ENCODE measurements around the gene CIART.

DNA sequence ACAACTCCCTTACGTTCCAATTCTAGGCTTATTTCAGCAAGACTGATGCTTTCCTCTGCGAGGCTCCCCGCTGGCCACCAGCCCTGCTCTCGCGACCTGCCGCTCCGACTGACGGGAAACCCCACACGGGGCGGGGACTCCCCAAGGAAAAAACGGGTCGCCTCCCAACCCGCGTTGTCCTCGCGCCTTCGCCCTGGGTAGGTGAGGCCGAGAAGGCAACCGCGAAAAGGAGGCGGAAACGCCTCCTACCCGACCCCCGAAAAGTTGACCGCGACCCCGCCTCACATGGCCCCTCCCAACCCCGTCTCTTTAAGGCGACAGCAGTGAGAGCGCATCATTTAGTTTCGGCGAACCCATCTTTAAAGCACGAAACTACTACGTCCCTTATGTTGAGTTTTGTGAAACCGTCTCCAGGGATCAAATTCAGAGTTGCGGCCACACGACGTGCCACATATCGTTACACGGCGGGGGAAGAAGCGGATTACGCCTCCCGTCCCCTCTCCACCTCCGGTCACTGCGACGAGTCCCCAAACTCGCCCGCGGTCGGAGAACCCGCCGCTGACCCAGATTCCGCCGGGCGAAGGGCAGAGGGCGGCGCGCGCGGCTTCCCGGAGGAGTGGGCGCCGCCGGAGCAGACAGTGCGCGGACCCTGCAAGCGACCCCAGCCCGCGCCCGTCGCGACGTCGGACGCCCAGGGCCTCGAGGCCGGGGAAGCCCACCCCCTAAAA, 47.6 kb upstream of the CIART start:
- TF ChIP-seq, protein P1, sequence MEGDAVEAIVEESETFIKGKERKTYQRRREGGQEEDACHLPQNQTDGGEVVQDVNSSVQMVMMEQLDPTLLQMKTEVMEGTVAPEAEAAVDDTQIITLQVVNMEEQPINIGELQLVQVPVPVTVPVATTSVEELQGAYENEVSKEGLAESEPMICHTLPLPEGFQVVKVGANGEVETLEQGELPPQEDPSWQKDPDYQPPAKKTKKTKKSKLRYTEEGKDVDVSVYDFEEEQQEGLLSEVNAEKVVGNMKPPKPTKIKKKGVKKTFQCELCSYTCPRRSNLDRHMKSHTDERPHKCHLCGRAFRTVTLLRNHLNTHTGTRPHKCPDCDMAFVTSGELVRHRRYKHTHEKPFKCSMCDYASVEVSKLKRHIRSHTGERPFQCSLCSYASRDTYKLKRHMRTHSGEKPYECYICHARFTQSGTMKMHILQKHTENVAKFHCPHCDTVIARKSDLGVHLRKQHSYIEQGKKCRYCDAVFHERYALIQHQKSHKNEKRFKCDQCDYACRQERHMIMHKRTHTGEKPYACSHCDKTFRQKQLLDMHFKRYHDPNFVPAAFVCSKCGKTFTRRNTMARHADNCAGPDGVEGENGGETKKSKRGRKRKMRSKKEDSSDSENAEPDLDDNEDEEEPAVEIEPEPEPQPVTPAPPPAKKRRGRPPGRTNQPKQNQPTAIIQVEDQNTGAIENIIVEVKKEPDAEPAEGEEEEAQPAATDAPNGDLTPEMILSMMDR (IDR thresholded peaks at IDR 0.05), result no peak
- peak; percentile 80 to 92 (median 88) for TF ChIP-seq POLR2AphosphoS5 (IDR thresholded peaks at IDR 0.05)
